Neuronal stem cell (in vitro differentiated cells): Measurements from ENCODE around the gene PDZRN3.

Source experiments
- DNase-seq: peaks from one replicate; pipeline ENCODE4 v3.0.0-alpha.2; 2013; ENCODE audit warnings: low spot score
- H2AFZ ChIP-seq: one replicate; pipeline ENCODE4 v1.6.1; 2013; ENCODE audit warnings: mild to moderate bottlenecking, low read length, inconsistent platforms
- H2AK5ac ChIP-seq: 2 replicates; pipeline ENCODE4 v1.6.1; 2013; ENCODE audit warnings: low read depth, mild to moderate bottlenecking, inconsistent platforms, low read length, moderate library complexity, mixed read lengths
- H2BK120ac ChIP-seq: 2 replicates; pipeline ENCODE4 v1.6.1; 2013; ENCODE audit warnings: low read depth, mild to moderate bottlenecking, inconsistent platforms, low read length, moderate library complexity, mixed read lengths
- H2BK12ac ChIP-seq: one replicate; pipeline ENCODE4 v1.6.1; 2013; ENCODE audit warnings: low read length, inconsistent platforms
- H2BK15ac ChIP-seq: 2 replicates; pipeline ENCODE4 v1.6.1; 2013; ENCODE audit warnings: mild to moderate bottlenecking, low read length, inconsistent platforms, mixed read lengths
- H2BK5ac ChIP-seq: one replicate; pipeline ENCODE4 v1.6.1; 2013; ENCODE audit warnings: inconsistent platforms, mild to moderate bottlenecking, low read length, moderate library complexity
- H3K14ac ChIP-seq: one replicate; pipeline ENCODE4 v1.6.1; 2013; ENCODE audit warnings: low read length, inconsistent platforms
- H3K18ac ChIP-seq: 2 replicates; pipeline ENCODE4 v1.6.1; 2013; ENCODE audit warnings: low read length, inconsistent platforms
- H3K23ac ChIP-seq: 2 replicates; pipeline ENCODE4 v1.6.1; 2013; ENCODE audit warnings: low read depth, mild to moderate bottlenecking, mixed read lengths, low read length, inconsistent platforms; ENCODE audit not compliant: poor library complexity
- H3K27ac ChIP-seq: replicated peaks from 3 replicates; pipeline ENCODE4 v1.5.1; 2013; ENCODE audit warnings: low read length, inconsistent platforms
- H3K27me3 ChIP-seq, 3 experiments: 2 replicates each; pipeline ENCODE4 v1.6.1; 2013; ENCODE audit warnings: low read length in 3 of 3, mild to moderate bottlenecking in 2 of 3, inconsistent platforms in 1 of 3, low read depth in 1 of 3, mixed read lengths in 1 of 3, moderate library complexity in 1 of 3; ENCODE audit not compliant: control insufficient read depth in 3 of 3, insufficient read depth in 3 of 3
- H3K36me3 ChIP-seq, 2 donors: replicated peaks in 1 of 2; 2 replicates each; pipeline ENCODE4 v1.6.1; 2013; ENCODE audit warnings: low read length in 2 of 2; ENCODE audit not compliant: control insufficient read depth in 2 of 2, insufficient read depth in 2 of 2
- H3K4ac ChIP-seq: 2 replicates; pipeline ENCODE4 v1.6.1; 2013; ENCODE audit warnings: inconsistent platforms, mild to moderate bottlenecking, low read length, moderate library complexity
- H3K4me1 ChIP-seq, 2 donors: 1 replicate in 1 of 2; 2 replicates in 1 of 2; pipeline ENCODE4 v1.6.1; 2013; ENCODE audit warnings: low read length in 2 of 2, low read depth in 1 of 2; ENCODE audit not compliant: control insufficient read depth in 2 of 2, insufficient read depth in 1 of 2
- H3K4me2 ChIP-seq: one replicate; pipeline ENCODE4 v1.6.1; 2013; ENCODE audit warnings: mild to moderate bottlenecking, low read length, inconsistent platforms; ENCODE audit not compliant: insufficient read depth, poor library complexity, severe bottlenecking
- H3K4me3 ChIP-seq, 2 donors: 2 replicates each; pipeline ENCODE4 v1.5.1; 2013; ENCODE audit warnings: low read length in 2 of 2, mild to moderate bottlenecking in 2 of 2, inconsistent platforms in 1 of 2, moderate library complexity in 1 of 2
- H3K79me1 ChIP-seq: one replicate; pipeline ENCODE4 v1.6.1; 2013; ENCODE audit warnings: low read depth, mild to moderate bottlenecking, inconsistent platforms, low read length, moderate library complexity
- H3K9ac ChIP-seq: one replicate; pipeline ENCODE4 v1.6.1; 2013; ENCODE audit warnings: mild to moderate bottlenecking, low read depth, low read length, inconsistent platforms; ENCODE audit not compliant: poor library complexity
- H3K9me3 ChIP-seq, 2 donors: replicated peaks in 1 of 2; 2 replicates each; pipeline versions ENCODE3 to v1.6.1; 2013; ENCODE audit warnings: low read length in 2 of 2, mild to moderate bottlenecking in 2 of 2, inconsistent platforms in 1 of 2, low read depth in 1 of 2, mixed read lengths in 1 of 2, moderate library complexity in 1 of 2; ENCODE audit not compliant: control insufficient read depth in 2 of 2, insufficient read depth in 1 of 2
- H4K8ac ChIP-seq: one replicate; pipeline ENCODE4 v1.6.1; 2013; ENCODE audit warnings: low read depth, mild to moderate bottlenecking, inconsistent platforms, low read length, moderate library complexity
- H4K91ac ChIP-seq: one replicate; pipeline ENCODE4 v1.6.1; 2013; ENCODE audit warnings: low read length, low read depth, mild to moderate bottlenecking, inconsistent platforms; ENCODE audit not compliant: poor library complexity
- WGBS, 2 donors: extraction: QIAGEN DNeasy Blood & Tissue Kit; methylation state at CpG; one replicate each; pipeline ENCODE4 v1.1.7; 2013; ENCODE audit warnings: missing lambda C conversion rate in 2 of 2, mixed read lengths in 1 of 2; ENCODE audit not compliant: insufficient read length in 2 of 2, insufficient replicate concordance in 1 of 2; ENCODE audit errors: extremely low coverage in 2 of 2; 5-methylcytosine and 5-hydroxymethylcytosine counted together

The PDZRN3 gene

DNA sequence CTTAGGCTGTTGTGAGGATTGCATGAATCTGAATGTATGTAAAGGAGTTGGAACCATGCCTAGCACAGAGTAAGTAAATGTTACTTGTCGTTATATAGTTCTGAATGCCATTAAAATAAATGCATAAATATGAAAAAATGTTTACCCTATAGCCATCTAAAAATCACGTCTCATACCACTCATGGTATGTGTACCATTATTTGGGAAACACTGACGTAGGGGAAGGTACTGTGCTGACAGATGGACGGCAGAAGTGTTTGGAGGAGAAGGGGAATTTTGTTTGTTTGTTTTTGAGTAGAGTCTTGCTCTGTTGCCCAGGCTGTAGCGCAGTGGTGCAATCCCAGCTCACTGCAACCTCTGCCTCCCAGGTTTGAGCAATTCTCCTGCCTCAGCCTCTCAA, 30.5 kb upstream of the PDZRN3 start:
- no peak overlapping the region for H2BK12ac ChIP-seq
- no peak overlapping the region for H3K23ac ChIP-seq
- H3K4me3 ChIP-seq = no peak overlapping the region
- no peak overlapping the region for H2BK15ac ChIP-seq
- DNase-seq = no peak
- H2AFZ ChIP-seq = no peak overlapping the region
- H3K9ac ChIP-seq = no peak overlapping the region
- H3K4me2 ChIP-seq = no peak overlapping the region
- H3K36me3 ChIP-seq = no peaks in the 10 kb centered on the region
- H4K91ac ChIP-seq = no peak overlapping the region
- H3K14ac ChIP-seq = no peak overlapping the region
- no CpG with 5 or more reads among the region's 5 CpGs for WGBS, 2 donors
- no peaks in the 10 kb centered on the region for H3K4me1 ChIP-seq
- no peak overlapping the region for H3K4ac ChIP-seq
- no peak overlapping the region for H3K27ac ChIP-seq
- H4K8ac ChIP-seq = no peak overlapping the region
- H3K9me3 ChIP-seq = no peaks in the 10 kb centered on the region
- no peaks in the 10 kb centered on the region for H3K79me1 ChIP-seq
- no peak overlapping the region for H2BK120ac ChIP-seq
- H2AK5ac ChIP-seq = no peak overlapping the region
- H2BK5ac ChIP-seq = no peak overlapping the region
- no peak overlapping the region for H3K18ac ChIP-seq
- no peaks in the 10 kb centered on the region for H3K27me3 ChIP-seq

- no peak overlapping the region for H3K23ac ChIP-seq
- no peak overlapping the region for H4K91ac ChIP-seq
- H2BK5ac ChIP-seq = no peak overlapping the region
- H3K36me3 ChIP-seq = no peaks in the 10 kb centered on the region
- H3K4me3 ChIP-seq = no peak overlapping the region
- H2AFZ ChIP-seq = no peak overlapping the region
- H3K27me3 ChIP-seq = no peaks in the 10 kb centered on the region
- no peak overlapping the region for H2BK120ac ChIP-seq
- no peak overlapping the region for H3K18ac ChIP-seq
- no peak overlapping the region for H3K14ac ChIP-seq
- no peak overlapping the region for H3K9ac ChIP-seq
- H2AK5ac ChIP-seq = no peak overlapping the region
- no peak for DNase-seq
- H3K4ac ChIP-seq = no peak overlapping the region
- WGBS, 2 donors = no CpG with 5 or more reads among the region's 1 CpG
- H3K9me3 ChIP-seq = no peaks in the 10 kb centered on the region
- H3K79me1 ChIP-seq = no peaks in the 10 kb centered on the region
- no peak overlapping the region for H2BK12ac ChIP-seq
- H3K4me2 ChIP-seq = no peak overlapping the region
- H3K27ac ChIP-seq = no peak overlapping the region
- no peak overlapping the region for H4K8ac ChIP-seq
- no peaks in the 10 kb centered on the region for H3K4me1 ChIP-seq
- no peak overlapping the region for H2BK15ac ChIP-seq
Measured at GRCh38 chr3:73653877-73654276, 29.1 kb upstream of the PDZRN3 start.

DNA sequence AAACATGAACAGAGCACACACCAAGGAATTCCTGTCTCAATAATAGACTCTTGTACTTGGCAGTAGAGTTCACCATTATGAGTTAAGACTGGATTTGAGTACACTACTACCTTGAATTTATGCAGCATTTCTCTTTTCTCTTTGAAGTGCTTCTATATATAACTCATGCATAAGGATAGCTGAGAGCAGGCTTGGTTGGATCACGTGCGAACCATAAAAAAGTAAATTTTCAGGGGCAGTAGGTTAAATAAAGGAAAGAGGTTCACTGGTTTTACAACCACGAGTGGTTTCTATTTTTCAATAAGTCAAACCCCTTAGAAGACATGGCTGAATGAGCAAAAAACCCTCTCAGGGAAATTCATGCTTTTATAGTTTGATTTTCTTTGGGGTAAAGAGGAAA, 28.6 kb upstream of the PDZRN3 start:
- no peak for DNase-seq
- no peak overlapping the region for H2BK12ac ChIP-seq
- no peak overlapping the region for H2BK15ac ChIP-seq
- no CpG with 5 or more reads among the region's 3 CpGs for WGBS, 2 donors
- no peak overlapping the region for H2AFZ ChIP-seq
- H3K27me3 ChIP-seq = no peaks in the 10 kb centered on the region
- no peak overlapping the region for H3K23ac ChIP-seq
- H2BK5ac ChIP-seq = no peak overlapping the region
- no peak overlapping the region for H3K14ac ChIP-seq
- no peak overlapping the region for H3K4me3 ChIP-seq
- H3K9me3 ChIP-seq = no peaks in the 10 kb centered on the region
- no peak overlapping the region for H3K27ac ChIP-seq
- no peak overlapping the region for H4K91ac ChIP-seq
- no peak overlapping the region for H4K8ac ChIP-seq
- H2BK120ac ChIP-seq = no peak overlapping the region
- H2AK5ac ChIP-seq = no peak overlapping the region
- no peaks in the 10 kb centered on the region for H3K36me3 ChIP-seq
- no peak overlapping the region for H3K18ac ChIP-seq
- no peaks in the 10 kb centered on the region for H3K4me1 ChIP-seq
- H3K9ac ChIP-seq = no peak overlapping the region
- H3K4ac ChIP-seq = no peak overlapping the region
- H3K4me2 ChIP-seq = no peak overlapping the region
- no peaks in the 10 kb centered on the region for H3K79me1 ChIP-seq

DNA sequence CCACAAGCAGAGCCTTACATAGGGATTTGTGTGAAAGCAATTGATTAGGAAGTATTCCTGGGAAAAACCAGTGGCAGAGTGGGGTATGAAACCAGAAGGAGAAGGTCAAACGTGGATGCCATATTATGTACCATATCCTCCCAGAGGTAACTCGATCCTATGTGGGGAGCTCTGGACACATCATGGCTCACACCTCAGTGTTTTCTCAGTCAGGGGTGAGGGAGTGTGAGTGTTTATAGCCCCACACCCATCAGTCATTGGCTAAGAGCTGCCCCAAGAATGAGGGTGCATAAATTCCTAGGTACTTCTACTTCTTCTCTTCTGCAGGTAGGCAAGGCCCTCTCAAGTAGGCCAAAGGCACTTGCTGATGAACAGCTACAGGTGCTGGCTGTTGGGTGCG, 28.2 kb upstream of the PDZRN3 start:
- no peaks in the 10 kb centered on the region for H3K9me3 ChIP-seq
- WGBS, 2 donors = no CpG with 5 or more reads among the region's 3 CpGs

More for the DNA sequence above, 28.2 kb upstream of the PDZRN3 start:
- Histone ChIP-seq H3K27ac (no peak overlapping the region), H3K79me1 (no peaks in the 10 kb centered on the region), H2BK120ac (no peak overlapping the region), H2AFZ (no peak overlapping the region), H3K27me3 (no peaks in the 10 kb centered on the region), H3K4ac (no peak overlapping the region), H2BK5ac (no peak overlapping the region), H2BK15ac (no peak overlapping the region), H4K91ac (no peak overlapping the region), H3K23ac (no peak overlapping the region), H3K14ac (no peak overlapping the region), H2AK5ac (no peak overlapping the region), H3K9ac (no peak overlapping the region), H3K18ac (no peak overlapping the region), H3K36me3 (no peaks in the 10 kb centered on the region), H4K8ac (no peak overlapping the region), H3K4me2 (no peak overlapping the region), H2BK12ac (no peak overlapping the region), H3K4me3 (no peak overlapping the region), H3K4me1 (no peaks in the 10 kb centered on the region)
- DNase-seq = no peak
